ENCODE results near the gene TLL2.
"Not testable (repeated sequence)": the region's sequence is repeated elsewhere in the genome, so short reads cannot be mapped to it uniquely, and the experiment has no call there.

Gene TLL2

GRCh38 chr10:96513698-96514561, at the start of gene TLL2:
TSS of gene TLL2 (minus strand) at chr10:96513926. CDS start at chr10:96513685, 241 bp downstream.
- DNase-seq (ENCODE audit: low read depth in 2 of 2, low spot score in 1 of 2) = peak in 1 of 2 donors; percentile 5

GRCh38 chr10:96560966-96561887, 47.5 kb upstream of the TLL2 start:
- DNase-seq (ENCODE audit: low read depth in 2 of 2, low spot score in 1 of 2) = no peak

GRCh38 chr10:96560489-96560888, 46.8 kb upstream of the TLL2 start:
- no peak for DNase-seq (ENCODE audit: low read depth in 2 of 2, low spot score in 1 of 2)

GRCh38 chr10:96556003-96556402, 42.3 kb upstream of the TLL2 start:
- DNase-seq (ENCODE audit: low read depth in 2 of 2, low spot score in 1 of 2) = no peak

- DNase-seq (ENCODE audit: low read depth in 2 of 2, low spot score in 1 of 2) = no peak
These were observed 41.6 kb upstream of the TLL2 start for GRCh38 chr10:96555330-96555729.

- DNase-seq (ENCODE audit: low read depth in 2 of 2, low spot score in 1 of 2) = no peak
These were observed 34.9 kb upstream of the TLL2 start for GRCh38 chr10:96548589-96548988.

GRCh38 chr10:96545558-96545957, 31.8 kb upstream of the TLL2 start:
- not testable (repeated sequence) for DNase-seq (ENCODE audit: low read depth in 2 of 2, low spot score in 1 of 2)

- no peak for DNase-seq (ENCODE audit: low read depth in 2 of 2, low spot score in 1 of 2)
These were observed 28.2 kb upstream of the TLL2 start for GRCh38 chr10:96541921-96542320.

- no peak for DNase-seq (ENCODE audit: low read depth in 2 of 2, low spot score in 1 of 2)
These were observed 26.5 kb upstream of the TLL2 start for GRCh38 chr10:96540240-96540639.

GRCh38 chr10:96538683-96539082, 25.0 kb upstream of the TLL2 start:
- no peak for DNase-seq (ENCODE audit: low read depth in 2 of 2, low spot score in 1 of 2)

- no peak for DNase-seq (ENCODE audit: low read depth in 2 of 2, low spot score in 1 of 2)
These were observed 22.4 kb upstream of the TLL2 start for GRCh38 chr10:96536129-96536528.

GRCh38 chr10:96532523-96532922, 18.8 kb upstream of the TLL2 start:
- DNase-seq (ENCODE audit: low read depth in 2 of 2, low spot score in 1 of 2) = no peak

GRCh38 chr10:96529634-96530279, 16.0 kb upstream of the TLL2 start:
- no peak for DNase-seq (ENCODE audit: low read depth in 2 of 2, low spot score in 1 of 2)

- no peak for DNase-seq (ENCODE audit: low read depth in 2 of 2, low spot score in 1 of 2)
These were observed 11.0 kb upstream of the TLL2 start for GRCh38 chr10:96524741-96525140.

- no peak for DNase-seq (ENCODE audit: low read depth in 2 of 2, low spot score in 1 of 2)
These were observed 3.6 kb upstream of the TLL2 start for GRCh38 chr10:96517284-96517683.

- DNase-seq (ENCODE audit: low read depth in 2 of 2, low spot score in 1 of 2) = no peak
These were observed 2.6 kb upstream of the TLL2 start for GRCh38 chr10:96516337-96516736.

GRCh38 chr10:96513305-96513697, 425 bp downstream of the TLL2 start:
- no peak for DNase-seq (ENCODE audit: low read depth in 2 of 2, low spot score in 1 of 2)

GRCh38 chr10:96512524-96513304, 1.0 kb downstream of the TLL2 start:
- DNase-seq (ENCODE audit: low read depth in 2 of 2, low spot score in 1 of 2) = no peak

GRCh38 chr10:96511044-96511945, 2.4 kb downstream of the TLL2 start:
- no peak for DNase-seq (ENCODE audit: low read depth in 2 of 2, low spot score in 1 of 2)
